SK-N-SH (cell line): Measurements from ENCODE around the gene TIAM2. TPM values are rescaled to one million over a fixed set of nuclear protein-coding genes. Genes with fewer than 3 reads are reported as not detected.

Source experiments
- CTCF ChIA-PET: fragments of 300-600, 350-600 bp; formaldehyde crosslinking; extraction: SDS; loops from one replicate; lab custom pipeline; 2021; lab: Yijun Ruan, JAX
- POLR2A ChIA-PET: fragments of 350-600 bp; sonication (Branson Sonifier 250); formaldehyde crosslinking; extraction: SDS; loops from one replicate; lab custom pipeline; 2020; ENCODE audit warnings: antibody characterized with exemption, inconsistent platforms; lab: Yijun Ruan, JAX
- DNase-seq: peaks from one replicate; pipeline ENCODE4 v3.0.0; 2012
- H2AFZ ChIP-seq: fragments of 200-600 bp; sonication (generic); 2 replicates; pipeline ENCODE4 v1.8.1; 2016; ENCODE audit warnings: antibody characterized with exemption, mild to moderate bottlenecking, low read depth
- H3F3A ChIP-seq: fragments of 200-600 bp; sonication (generic); replicated peaks from 2 replicates; pipeline ENCODE3; 2016; ENCODE audit warnings: antibody characterized with exemption, mild to moderate bottlenecking; ENCODE audit not compliant: insufficient read depth
- H3K27ac ChIP-seq, 2 experiments: fragments of 200-500 bp in 1 of 2; fragments of 200-600 bp in 1 of 2; sonication (Bioruptor generic) in 1 of 2; sonication (generic), shearing (Covaris generic) in 1 of 2; 2 replicates each; pipeline versions ENCODE4 v1.5.1 to v1.6.1; 2014 to 2016; ENCODE audit warnings: low read depth in 2 of 2, inconsistent platforms in 1 of 2, low read length in 1 of 2, mild to moderate bottlenecking in 1 of 2, mixed read lengths in 1 of 2
- H3K27me3 ChIP-seq: fragments of 200-600 bp; sonication (generic), shearing (Covaris generic); 2 replicates; pipeline ENCODE4 v1.6.1; 2016; ENCODE audit warnings: mixed run types; ENCODE audit not compliant: insufficient read depth
- H3K36me3 ChIP-seq, 2 experiments: fragments of 200-500 bp in 1 of 2; fragments of 200-600 bp in 1 of 2; sonication (Bioruptor generic) in 1 of 2; sonication (generic) in 1 of 2; replicated peaks in 1 of 2; 2 replicates each; pipeline versions ENCODE3 to v1.5.1; 2014 to 2016; ENCODE audit warnings: low read length in 1 of 2, mild to moderate bottlenecking in 1 of 2; ENCODE audit not compliant: insufficient read depth in 2 of 2, control insufficient read depth in 1 of 2
- H3K4me1 ChIP-seq, 2 experiments: fragments of 200-500 bp in 1 of 2; fragments of 200-600 bp in 1 of 2; sonication (Bioruptor generic) in 1 of 2; sonication (generic), shearing (Covaris generic) in 1 of 2; 2 replicates each; pipeline versions ENCODE4 v1.5.1 to v1.6.1; 2014 to 2016; ENCODE audit warnings: low read depth in 1 of 2, low read length in 1 of 2, mixed run types in 1 of 2; ENCODE audit not compliant: insufficient read depth in 2 of 2, control insufficient read depth in 1 of 2
- H3K4me2 ChIP-seq: fragments of 200-600 bp; sonication (generic), shearing (Covaris generic); 2 replicates; pipeline ENCODE4 v1.6.1; 2017; ENCODE audit warnings: mixed run types
- H3K4me3 ChIP-seq, 2 experiments: fragments of 200-500 bp in 1 of 2; fragments of 200-600 bp in 1 of 2; sonication (Bioruptor generic) in 1 of 2; sonication (generic), shearing (Covaris generic) in 1 of 2; 2 replicates each; pipeline versions ENCODE4 v1.5.1 to v1.8.1; 2014 to 2016; ENCODE audit warnings: low read depth in 2 of 2, inconsistent platforms in 1 of 2, low read length in 1 of 2, mild to moderate bottlenecking in 1 of 2, mixed read lengths in 1 of 2, moderate library complexity in 1 of 2
- H3K79me2 ChIP-seq: fragments of 200-600 bp; sonication (generic); 2 replicates; pipeline ENCODE4 v1.8.1; 2017; ENCODE audit warnings: mild to moderate bottlenecking; ENCODE audit not compliant: insufficient read depth
- H3K9ac ChIP-seq: fragments of 200-600 bp; sonication (generic); 2 replicates; pipeline ENCODE4 v1.6.1; 2017; ENCODE audit warnings: mixed run types
- H3K9me2 ChIP-seq: fragments of 200-600 bp; sonication (generic); 2 replicates; pipeline ENCODE4 v1.6.1; 2017; ENCODE audit warnings: mixed run types
- H3K9me3 ChIP-seq: fragments of 200-600 bp; sonication (generic); 2 replicates; pipeline ENCODE4 v1.6.1; 2017; ENCODE audit warnings: mixed run types, mild to moderate bottlenecking, moderate library complexity
- H4K20me1 ChIP-seq: fragments of 200-600 bp; sonication (generic); 2 replicates; pipeline ENCODE4 v1.6.1; 2017; ENCODE audit warnings: mild to moderate bottlenecking, mixed run types; ENCODE audit not compliant: insufficient read depth
- EZH2phosphoT487 ChIP-seq: fragments of 200-600 bp; sonication (generic); IDR thresholded peaks from 2 replicates; pipeline ENCODE4 v1.6.1; 2017; ENCODE audit warnings: low read depth, mixed run types, mild to moderate bottlenecking, antibody characterized with exemption, moderate library complexity, borderline replicate concordance
- FOSL2 ChIP-seq: IDR thresholded peaks from 2 replicates; pipeline ENCODE4 v1.4.0; 2012; ENCODE audit warnings: low read depth, mild to moderate bottlenecking, moderate library complexity, borderline replicate concordance
- FOXM1 ChIP-seq: IDR thresholded peaks from 2 replicates; pipeline ENCODE4 v1.4.0; 2012; ENCODE audit warnings: low read depth, mild to moderate bottlenecking
- GABPA ChIP-seq: IDR thresholded peaks from 2 replicates; pipeline ENCODE4 v1.4.0; 2012; ENCODE audit warnings: low read depth, mild to moderate bottlenecking
- GATA2 ChIP-seq: sonication (generic); formaldehyde crosslinking; IDR thresholded peaks from 2 replicates; pipeline ENCODE4 v1.5.0; 2020; ENCODE audit warnings: mild to moderate bottlenecking, missing genetic modification reagents
- JUND ChIP-seq: IDR thresholded peaks from 2 replicates; pipeline ENCODE4 v1.4.0; 2012
- MXI1 ChIP-seq: IDR thresholded peaks from 2 replicates; pipeline ENCODE4 v1.6.1; 2012; ENCODE audit warnings: mild to moderate bottlenecking, low read depth, low read length, improper control_type of control experiment
- POLR2AphosphoS5 ChIP-seq: IDR thresholded peaks from 2 replicates; pipeline ENCODE4 v1.6.1; 2012; ENCODE audit warnings: low read depth, low read length
- RAD21 ChIP-seq: IDR thresholded peaks from 2 replicates; pipeline ENCODE4 v1.6.1; 2012; ENCODE audit warnings: mild to moderate bottlenecking, low read length
- RFX5 ChIP-seq: IDR thresholded peaks from 2 replicates; pipeline ENCODE4 v1.6.1; 2012; ENCODE audit warnings: mild to moderate bottlenecking, improper control_type of control experiment, low read length
- SIN3A ChIP-seq: IDR thresholded peaks from 2 replicates; pipeline ENCODE4 v1.6.1; 2012; ENCODE audit warnings: low read depth, mild to moderate bottlenecking, low read length, moderate library complexity, borderline replicate concordance
- TEAD4 ChIP-seq: IDR thresholded peaks from 2 replicates; pipeline ENCODE4 v1.4.0; 2012; ENCODE audit warnings: mild to moderate bottlenecking, borderline replicate concordance; ENCODE audit not compliant: insufficient read depth
- YY1 ChIP-seq: IDR thresholded peaks from 2 replicates; pipeline ENCODE4 v1.4.0; 2012; ENCODE audit warnings: low read depth, mild to moderate bottlenecking
- WGBS: methylation state at CpG from one replicate; pipeline ENCODE4 v1.1.6; 2017; ENCODE audit warnings: low lambda C conversion rate; 5-methylcytosine and 5-hydroxymethylcytosine counted together
- polyA plus RNA-seq, 3 experiments: library from polyadenylated mRNA; depleted of rRNA; stranded (reverse); fragments of >200 nt; gene quantifications; 2 replicates each; pipeline ENCODE4 v1.2.3, GENCODE V29; 2012
- TF ChIP-seq, protein P1 (sequence below): fragments of 150-350 bp; IDR thresholded peaks from 2 replicates; pipeline ENCODE4 v1.6.1; 2017; ENCODE audit warnings: antibody characterized with exemption, low read length, low read depth, borderline replicate concordance
- TF ChIP-seq, protein P2 (sequence below): IDR thresholded peaks from 2 replicates; pipeline ENCODE4 v1.6.1; 2012; ENCODE audit warnings: mild to moderate bottlenecking, low read depth, low read length, moderate library complexity
- TF ChIP-seq, protein P3 (sequence below): fragments of 200-600 bp; sonication (generic); IDR thresholded peaks from 2 replicates; pipeline ENCODE4 v1.6.1; 2017; ENCODE audit warnings: antibody characterized with exemption, mild to moderate bottlenecking, moderate library complexity
- TF ChIP-seq, protein P4 (sequence below): fragments of 150-350 bp; IDR thresholded peaks from 2 replicates; pipeline ENCODE4 v1.6.1; 2016; ENCODE audit warnings: mild to moderate bottlenecking, low read depth, low read length

The TIAM2 gene
- polyA plus RNA-seq, 1 of the 3 experiments (the other 2 are of a cell fraction) = 13.6 TPM

DNA sequence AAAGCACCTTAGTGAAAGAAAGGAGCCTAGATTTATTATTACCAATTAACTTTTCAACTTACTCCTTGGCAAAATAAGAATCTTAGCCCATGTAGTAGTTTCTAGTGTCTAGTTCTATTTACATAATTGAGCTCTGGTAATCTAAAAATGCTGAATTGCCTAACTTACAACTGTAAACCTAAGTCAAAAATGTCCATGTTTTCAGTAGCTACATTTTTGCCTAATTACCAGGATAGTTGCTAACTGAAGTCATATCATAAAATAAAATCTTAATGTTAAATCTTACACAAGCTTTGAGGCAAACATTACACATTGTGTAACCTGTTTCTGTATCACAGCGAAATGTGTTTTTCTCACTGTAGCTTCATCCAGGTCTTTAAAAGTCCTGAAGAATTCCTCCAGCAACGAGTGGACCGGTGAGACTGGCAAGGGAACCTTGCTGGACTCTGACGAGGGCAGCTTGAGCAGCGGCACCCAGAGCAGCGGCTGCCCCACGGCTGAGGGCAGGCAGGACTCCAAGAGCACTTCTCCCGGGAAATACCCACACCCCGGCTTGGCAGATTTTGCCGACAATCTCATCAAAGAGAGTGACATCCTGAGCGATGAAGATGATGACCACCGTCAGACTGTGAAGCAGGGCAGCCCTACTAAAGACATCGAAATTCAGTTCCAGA, 261.1 kb downstream of the TIAM2 start:
- TF ChIP-seq TEAD4 (no peak), EZH2phosphoT487 (no peak), FOSL2 (no peak), JUND (no peak), MXI1 (no peak), RAD21 (no peak), GATA2 (no peak), FOXM1 (no peak), POLR2AphosphoS5 (no peak), GABPA (no peak), YY1 (no peak), RFX5 (no peak), SIN3A (no peak)
- TF ChIP-seq, protein P1, sequence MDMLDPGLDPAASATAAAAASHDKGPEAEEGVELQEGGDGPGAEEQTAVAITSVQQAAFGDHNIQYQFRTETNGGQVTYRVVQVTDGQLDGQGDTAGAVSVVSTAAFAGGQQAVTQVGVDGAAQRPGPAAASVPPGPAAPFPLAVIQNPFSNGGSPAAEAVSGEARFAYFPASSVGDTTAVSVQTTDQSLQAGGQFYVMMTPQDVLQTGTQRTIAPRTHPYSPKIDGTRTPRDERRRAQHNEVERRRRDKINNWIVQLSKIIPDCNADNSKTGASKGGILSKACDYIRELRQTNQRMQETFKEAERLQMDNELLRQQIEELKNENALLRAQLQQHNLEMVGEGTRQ = no peak
- TF ChIP-seq, protein P2, sequence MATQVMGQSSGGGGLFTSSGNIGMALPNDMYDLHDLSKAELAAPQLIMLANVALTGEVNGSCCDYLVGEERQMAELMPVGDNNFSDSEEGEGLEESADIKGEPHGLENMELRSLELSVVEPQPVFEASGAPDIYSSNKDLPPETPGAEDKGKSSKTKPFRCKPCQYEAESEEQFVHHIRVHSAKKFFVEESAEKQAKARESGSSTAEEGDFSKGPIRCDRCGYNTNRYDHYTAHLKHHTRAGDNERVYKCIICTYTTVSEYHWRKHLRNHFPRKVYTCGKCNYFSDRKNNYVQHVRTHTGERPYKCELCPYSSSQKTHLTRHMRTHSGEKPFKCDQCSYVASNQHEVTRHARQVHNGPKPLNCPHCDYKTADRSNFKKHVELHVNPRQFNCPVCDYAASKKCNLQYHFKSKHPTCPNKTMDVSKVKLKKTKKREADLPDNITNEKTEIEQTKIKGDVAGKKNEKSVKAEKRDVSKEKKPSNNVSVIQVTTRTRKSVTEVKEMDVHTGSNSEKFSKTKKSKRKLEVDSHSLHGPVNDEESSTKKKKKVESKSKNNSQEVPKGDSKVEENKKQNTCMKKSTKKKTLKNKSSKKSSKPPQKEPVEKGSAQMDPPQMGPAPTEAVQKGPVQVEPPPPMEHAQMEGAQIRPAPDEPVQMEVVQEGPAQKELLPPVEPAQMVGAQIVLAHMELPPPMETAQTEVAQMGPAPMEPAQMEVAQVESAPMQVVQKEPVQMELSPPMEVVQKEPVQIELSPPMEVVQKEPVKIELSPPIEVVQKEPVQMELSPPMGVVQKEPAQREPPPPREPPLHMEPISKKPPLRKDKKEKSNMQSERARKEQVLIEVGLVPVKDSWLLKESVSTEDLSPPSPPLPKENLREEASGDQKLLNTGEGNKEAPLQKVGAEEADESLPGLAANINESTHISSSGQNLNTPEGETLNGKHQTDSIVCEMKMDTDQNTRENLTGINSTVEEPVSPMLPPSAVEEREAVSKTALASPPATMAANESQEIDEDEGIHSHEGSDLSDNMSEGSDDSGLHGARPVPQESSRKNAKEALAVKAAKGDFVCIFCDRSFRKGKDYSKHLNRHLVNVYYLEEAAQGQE = no peak
- TF ChIP-seq, protein P3, sequence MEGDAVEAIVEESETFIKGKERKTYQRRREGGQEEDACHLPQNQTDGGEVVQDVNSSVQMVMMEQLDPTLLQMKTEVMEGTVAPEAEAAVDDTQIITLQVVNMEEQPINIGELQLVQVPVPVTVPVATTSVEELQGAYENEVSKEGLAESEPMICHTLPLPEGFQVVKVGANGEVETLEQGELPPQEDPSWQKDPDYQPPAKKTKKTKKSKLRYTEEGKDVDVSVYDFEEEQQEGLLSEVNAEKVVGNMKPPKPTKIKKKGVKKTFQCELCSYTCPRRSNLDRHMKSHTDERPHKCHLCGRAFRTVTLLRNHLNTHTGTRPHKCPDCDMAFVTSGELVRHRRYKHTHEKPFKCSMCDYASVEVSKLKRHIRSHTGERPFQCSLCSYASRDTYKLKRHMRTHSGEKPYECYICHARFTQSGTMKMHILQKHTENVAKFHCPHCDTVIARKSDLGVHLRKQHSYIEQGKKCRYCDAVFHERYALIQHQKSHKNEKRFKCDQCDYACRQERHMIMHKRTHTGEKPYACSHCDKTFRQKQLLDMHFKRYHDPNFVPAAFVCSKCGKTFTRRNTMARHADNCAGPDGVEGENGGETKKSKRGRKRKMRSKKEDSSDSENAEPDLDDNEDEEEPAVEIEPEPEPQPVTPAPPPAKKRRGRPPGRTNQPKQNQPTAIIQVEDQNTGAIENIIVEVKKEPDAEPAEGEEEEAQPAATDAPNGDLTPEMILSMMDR = no peak
- TF ChIP-seq, protein P4, sequence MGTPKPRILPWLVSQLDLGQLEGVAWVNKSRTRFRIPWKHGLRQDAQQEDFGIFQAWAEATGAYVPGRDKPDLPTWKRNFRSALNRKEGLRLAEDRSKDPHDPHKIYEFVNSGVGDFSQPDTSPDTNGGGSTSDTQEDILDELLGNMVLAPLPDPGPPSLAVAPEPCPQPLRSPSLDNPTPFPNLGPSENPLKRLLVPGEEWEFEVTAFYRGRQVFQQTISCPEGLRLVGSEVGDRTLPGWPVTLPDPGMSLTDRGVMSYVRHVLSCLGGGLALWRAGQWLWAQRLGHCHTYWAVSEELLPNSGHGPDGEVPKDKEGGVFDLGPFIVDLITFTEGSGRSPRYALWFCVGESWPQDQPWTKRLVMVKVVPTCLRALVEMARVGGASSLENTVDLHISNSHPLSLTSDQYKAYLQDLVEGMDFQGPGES = no peak
- POLR2A ChIA-PET = no interaction called here
- peaks cover 0 to 26% of the 10 kb centered on the region in 2 experiments; a peak in 3 of 4 replicates for H3K4me1 ChIP-seq
- no peaks in the 10 kb centered on the region for H3K9me3 ChIP-seq
- H4K20me1 ChIP-seq = no peaks in the 10 kb centered on the region
- no peaks in the 10 kb centered on the region for H3K9me2 ChIP-seq
- H3K4me3 ChIP-seq = no peak overlapping the region
- WGBS = 71% methylated on average over 9 of the region's 13 CpGs
- H3K79me2 ChIP-seq = no peaks in the 10 kb centered on the region; the same call in 1 of the 2 replicates
- H3K36me3 ChIP-seq = peaks cover 61 to 84% of the 10 kb centered on the region in 2 experiments
- H3K9ac ChIP-seq = no peak overlapping the region
- no peak overlapping the region for H3K4me2 ChIP-seq
- DNase-seq = no peak
- H3F3A ChIP-seq = peaks cover 6% of the 10 kb centered on the region
- peak overlapping the region in 1 of 2 experiments; percentile 11; a peak in 1 of 4 replicates for H3K27ac ChIP-seq
- no peaks in the 10 kb centered on the region for H3K27me3 ChIP-seq
- H2AFZ ChIP-seq = no peak overlapping the region
- CTCF ChIA-PET = interaction anchor here (1.1 kb wide), 1 partner anchor 12 kb away, joined by 3 read pairs; no protein-coding TSS in a partner anchor
